ENCODE data around the gene BICC1.

- TF ChIP-seq CTCF (conservative IDR thresholded peaks at IDR 0.05; ENCODE audit: low read depth, low read length) (no peak), CEBPB (IDR thresholded peaks at IDR 0.05; ENCODE audit: low read depth, low read length) (peak; percentile 83), POLR2A (IDR thresholded peaks at IDR 0.05; ENCODE audit: low read depth, low read length) (peak; percentile 23; the same call in 1 of the 2 replicates), SMC3 (IDR thresholded peaks at IDR 0.05; ENCODE audit: low read depth, low read length) (no peak), BHLHE40 (IDR thresholded peaks at IDR 0.05; ENCODE audit: low read depth, low read length) (no peak), FOS (IDR thresholded peaks at IDR 0.05; ENCODE audit: low read depth, low read length) (no peak), USF2 (IDR thresholded peaks at IDR 0.05; ENCODE audit: low read depth, low read length) (no peak), MXI1 (IDR thresholded peaks at IDR 0.05; ENCODE audit: borderline replicate concordance, low read depth, low read length) (peak; percentile 45; the same call in 1 of the 2 replicates), NFE2L2 (IDR thresholded peaks at IDR 0.05; ENCODE audit: low read depth, low read length) (no peak), MAFK (IDR thresholded peaks at IDR 0.05; ENCODE audit: low read depth, low read length) (no peak), MAZ (IDR thresholded peaks at IDR 0.05; ENCODE audit: borderline replicate concordance, low read depth, low read length) (peak; percentile 87; the same call in 1 of the 2 replicates), ELK1 (IDR thresholded peaks at IDR 0.05; ENCODE audit: borderline replicate concordance, low read depth, low read length) (no peak), RAD21 (IDR thresholded peaks at IDR 0.05; ENCODE audit: low read length) (peak; percentile 8; the same call in 1 of the 2 replicates), RFX5 (IDR thresholded peaks at IDR 0.05; ENCODE audit: low read depth, low read length) (no peak)
Measured at GRCh38 chr10:58513188-58514110, 777 bp downstream of the BICC1 start.

Measured in IMR-90 (cell line).